HG03432 (cell line): ENCODE results near the gene DEPDC5.
A peak's percentile ranks its signal among the peaks of the same experiment; 100 is the strongest.

Source experiments
- ATAC-seq: cut with Tn5 transposase; IDR thresholded peaks from one replicate; pipeline ENCODE4 v1.9.1; 2021; ENCODE audit warnings: mild to moderate bottlenecking, moderate library complexity; ENCODE audit not compliant: unreplicated experiment

Gene DEPDC5

GRCh38 chr22:31944700-31945442 is 191.1 kb downstream of the DEPDC5 start:
- peak; percentile 31 for ATAC-seq

- ATAC-seq: no peak
Measured at GRCh38 chr22:31945443-31945855, 191.6 kb downstream of the DEPDC5 start.

- no peak for ATAC-seq
Measured at GRCh38 chr22:31945971-31946680, 192.3 kb downstream of the DEPDC5 start.

- ATAC-seq: no peak
Measured at GRCh38 chr22:31947296-31947695, 193.5 kb downstream of the DEPDC5 start.

- ATAC-seq: no peak
Measured at GRCh38 chr22:31948002-31948401, 194.2 kb downstream of the DEPDC5 start.

- ATAC-seq: no peak
Measured at GRCh38 chr22:31950226-31950625, 196.4 kb downstream of the DEPDC5 start.

GRCh38 chr22:31951194-31952093 is 197.6 kb downstream of the DEPDC5 start:
- ATAC-seq: no peak

GRCh38 chr22:31952094-31952401 is 198.2 kb downstream of the DEPDC5 start:
- ATAC-seq: no peak

GRCh38 chr22:31952472-31952871 is 198.7 kb downstream of the DEPDC5 start:
- ATAC-seq: no peak

- ATAC-seq: no peak
Measured at GRCh38 chr22:31953261-31953660, 199.4 kb downstream of the DEPDC5 start.

- ATAC-seq: no peak
Measured at GRCh38 chr22:31954535-31955523, 201.0 kb downstream of the DEPDC5 start.

- no peak for ATAC-seq
Measured at GRCh38 chr22:31956360-31956759, 202.5 kb downstream of the DEPDC5 start.
